ENCODE results near the gene EFL1. TPM values are rescaled to one million over a fixed set of nuclear protein-coding genes. Genes with fewer than 3 reads are reported as not detected.
"Not testable (repeated sequence)": the region's sequence is repeated elsewhere in the genome, so short reads cannot be mapped to it uniquely, and the experiment has no call there.

EFL1 gene
- 25.7 and 30.1 TPM in 2 replicates for total RNA-seq

GRCh38 chr15:82262422-82263026 lies at the start of gene EFL1, which contains the start of gene SAXO2:
Gene EFL1 (minus strand): TSS chr15:82262734. CDS start chr15:82261778, 956 bp downstream.
Gene SAXO2 (plus strand): TSS chr15:82262818. CDS start chr15:82262880, 62 bp downstream.
- peak; percentile 86 for DNase-seq

- not testable (repeated sequence) for DNase-seq
These were observed 48.8 kb upstream of the EFL1 start for GRCh38 chr15:82311321-82311720.

DNA sequence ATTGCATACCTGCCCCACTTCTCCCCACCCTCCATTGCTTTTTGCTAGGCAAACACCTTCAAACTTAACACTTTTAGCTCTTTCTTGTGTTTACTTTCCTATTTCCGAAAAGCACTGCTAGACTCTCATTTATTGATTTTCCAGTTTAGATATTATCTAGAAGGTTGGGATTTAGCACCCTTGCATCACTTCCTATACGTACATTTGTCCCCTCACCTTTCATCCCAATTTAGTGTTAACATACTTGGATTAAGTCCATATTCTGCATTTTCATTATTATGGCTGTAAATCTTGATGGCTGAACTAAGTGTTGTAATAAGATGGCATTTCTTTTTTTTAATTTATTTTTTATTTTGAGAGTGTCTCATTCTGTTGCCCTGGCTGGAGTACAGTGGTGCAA lies 47.3 kb upstream of the EFL1 start:
- DNase-seq = no peak

DNA sequence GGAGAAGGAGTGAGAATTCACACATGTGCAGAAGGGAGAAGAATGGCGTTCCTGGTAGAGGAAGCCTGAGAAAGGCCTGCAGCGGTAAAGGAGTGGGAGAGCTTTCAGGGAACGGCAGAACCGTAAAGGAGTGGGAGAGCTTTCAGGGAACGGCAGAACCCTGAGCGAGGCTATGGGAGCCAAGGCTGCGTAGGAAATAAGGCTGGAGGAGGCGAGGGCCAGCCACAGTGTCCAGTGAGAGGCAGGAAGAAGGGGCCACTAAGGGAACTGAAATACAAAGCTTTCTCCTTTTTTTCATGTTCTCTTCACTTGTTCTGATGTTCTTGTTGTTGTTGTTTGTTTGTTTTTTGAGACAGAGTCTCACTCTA lies 45.2 kb upstream of the EFL1 start:
- no peak for DNase-seq

GRCh38 chr15:82306791-82307713 lies 44.5 kb upstream of the EFL1 start:
- DNase-seq = no peak

GRCh38 chr15:82305621-82306048 lies 43.1 kb upstream of the EFL1 start:
- no peak for DNase-seq

DNA sequence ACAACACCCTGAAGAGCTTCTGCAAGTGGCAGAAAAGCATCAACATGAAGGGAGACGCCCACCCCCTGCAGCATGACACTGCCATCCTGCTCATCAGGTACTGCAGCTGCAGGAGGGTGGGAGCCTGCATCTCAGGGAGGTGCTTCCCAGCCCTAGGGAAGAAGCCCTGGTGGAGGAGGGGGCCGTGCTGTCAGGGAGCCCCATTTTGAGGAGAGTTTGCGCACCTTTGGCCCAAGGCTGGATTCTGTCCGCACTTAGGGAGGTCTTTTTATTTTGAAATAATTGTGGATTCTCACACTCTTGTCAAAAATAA lies 42.2 kb upstream of the EFL1 start:
- no peak for DNase-seq

DNA sequence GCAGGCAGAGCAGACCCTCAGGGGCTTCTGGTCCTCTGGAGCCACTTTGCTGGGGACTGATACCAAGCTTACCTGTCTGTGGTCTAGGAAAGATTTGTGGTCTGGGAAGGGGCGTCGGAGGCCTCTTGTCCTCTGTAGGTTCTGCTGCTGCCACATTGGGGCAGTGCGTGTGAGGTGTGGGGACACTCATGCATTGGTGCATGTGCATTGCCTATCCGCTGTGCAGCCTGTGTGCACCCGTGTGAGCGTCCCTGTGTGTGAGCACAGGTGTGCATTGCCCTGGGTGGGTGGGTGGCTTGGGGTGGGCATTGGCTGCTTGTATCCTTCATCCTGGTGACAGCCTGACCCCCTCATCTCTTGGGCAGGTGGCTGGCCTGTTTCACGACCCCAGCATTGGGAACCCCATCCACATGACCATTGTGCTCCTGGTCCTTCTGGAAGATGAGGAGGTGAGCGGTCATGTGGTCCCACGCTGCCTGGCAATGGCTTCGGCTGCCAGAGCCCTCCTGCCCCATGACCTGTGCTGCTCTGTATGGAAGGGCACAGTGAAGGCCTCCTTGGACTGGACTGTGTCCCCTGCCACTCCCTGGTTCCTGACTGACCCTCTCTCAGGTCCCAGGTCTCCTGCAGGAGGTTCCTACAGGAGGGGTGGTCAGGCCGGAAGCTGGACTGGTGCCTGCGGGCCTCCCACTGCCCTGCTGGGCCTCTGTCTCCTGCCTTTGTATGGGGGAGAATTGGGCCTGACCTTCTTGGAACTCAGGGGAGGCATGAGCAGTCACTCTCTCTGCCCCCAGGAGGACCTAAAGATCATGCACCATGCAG lies 41.6 kb upstream of the EFL1 start:
- no peak for DNase-seq

- DNase-seq = no peak
These were observed 38.9 kb upstream of the EFL1 start for GRCh38 chr15:82301296-82302016.

- no peak for DNase-seq
These were observed 38.3 kb upstream of the EFL1 start for GRCh38 chr15:82300883-82301282.

DNA sequence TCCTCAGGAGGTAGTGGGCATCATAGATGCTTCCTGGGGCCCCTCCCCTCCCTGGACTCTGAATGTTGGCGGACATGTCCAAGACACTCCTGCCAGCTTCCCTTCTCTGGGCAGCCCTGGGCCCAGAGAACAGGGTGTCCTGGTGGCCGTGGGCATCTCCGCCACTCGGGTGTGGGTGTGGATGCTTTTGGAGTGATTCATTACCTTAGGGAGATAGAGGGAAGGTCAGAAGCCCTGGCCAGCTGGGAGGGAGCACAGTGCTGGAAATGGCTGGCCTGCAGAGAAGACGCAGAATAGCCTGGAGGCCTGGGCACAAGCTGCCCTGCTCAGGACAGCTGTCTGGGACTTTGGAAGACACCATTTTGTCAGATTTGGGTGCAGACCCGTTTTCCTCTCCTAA lies 37.8 kb upstream of the EFL1 start:
- DNase-seq = not testable (repeated sequence)

- DNase-seq = not testable (repeated sequence)
These were observed 37.0 kb upstream of the EFL1 start for GRCh38 chr15:82299511-82299914.

DNA sequence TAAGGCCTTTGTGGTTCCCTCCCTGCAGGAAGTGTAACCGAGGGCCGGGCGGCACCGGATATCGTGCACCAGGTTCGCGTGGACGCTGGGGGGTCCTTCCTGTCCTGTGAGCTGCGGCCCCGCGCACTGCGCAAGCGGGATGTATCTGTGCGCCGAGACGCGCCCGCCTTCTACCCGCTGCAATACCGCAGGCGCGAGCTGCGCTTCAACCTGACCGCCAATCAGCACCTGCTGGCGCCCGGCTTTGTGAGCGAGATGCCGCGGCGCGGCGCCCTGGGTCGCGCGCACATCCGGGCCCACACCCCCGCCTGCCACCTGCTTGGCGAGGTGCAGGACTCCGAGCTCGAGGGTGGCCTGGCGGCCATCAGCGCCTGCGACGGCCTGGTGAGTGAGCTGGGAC lies 36.0 kb upstream of the EFL1 start:
- peak; percentile 13 for DNase-seq

GRCh38 chr15:82298032-82298431 lies 35.5 kb upstream of the EFL1 start:
- DNase-seq = no peak

DNA sequence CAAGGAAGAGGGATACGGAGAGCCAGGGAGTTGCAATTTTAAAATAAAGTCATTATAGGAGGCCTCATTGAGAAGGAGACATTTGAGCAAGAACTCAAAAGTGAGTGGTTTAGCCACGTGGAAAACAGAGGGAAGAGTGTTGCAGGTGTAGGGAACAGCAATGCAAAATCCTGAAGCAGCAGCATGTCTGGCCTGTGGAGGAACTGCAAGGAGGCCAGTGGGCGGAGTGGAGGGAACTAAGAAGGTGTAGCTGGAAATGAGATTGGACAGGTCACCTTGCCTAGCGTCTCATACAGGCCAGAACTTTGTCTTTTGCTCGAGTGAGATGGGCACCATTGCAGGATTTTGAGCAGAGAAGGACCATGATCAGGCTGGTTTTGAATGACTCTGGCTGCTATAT lies 35.0 kb upstream of the EFL1 start:
- no peak for DNase-seq

DNA sequence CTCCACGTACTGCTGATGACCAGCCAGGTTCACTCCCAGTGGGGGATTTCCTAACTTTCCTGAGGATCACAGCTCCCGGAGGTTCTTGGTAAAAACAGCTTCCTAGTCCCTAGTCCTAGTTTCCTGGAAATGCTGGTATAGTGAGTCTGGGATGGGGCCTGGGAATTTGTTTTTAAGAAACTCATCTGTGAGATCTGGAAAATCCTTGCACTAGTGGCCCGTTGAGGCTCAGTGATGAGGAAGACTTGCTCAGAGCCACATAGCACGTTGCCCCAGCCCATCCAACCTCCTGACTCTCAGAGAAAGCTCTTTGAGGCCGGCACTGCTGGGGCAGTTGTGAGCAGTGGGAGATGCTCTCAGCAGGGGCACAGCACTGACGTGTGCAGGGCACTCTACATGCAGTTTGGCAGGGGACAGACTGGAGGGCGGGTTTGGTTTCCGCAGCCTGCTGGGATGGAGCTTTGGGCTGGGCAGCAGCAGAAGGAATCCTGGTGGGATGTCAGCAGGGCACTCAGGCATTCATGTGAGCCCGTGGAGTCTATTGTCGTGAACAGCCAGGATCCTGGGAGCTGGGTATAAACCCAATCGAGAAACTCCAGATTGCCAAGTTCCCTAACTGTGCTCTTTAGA lies 31.6 kb upstream of the EFL1 start:
- no peak for DNase-seq

DNA sequence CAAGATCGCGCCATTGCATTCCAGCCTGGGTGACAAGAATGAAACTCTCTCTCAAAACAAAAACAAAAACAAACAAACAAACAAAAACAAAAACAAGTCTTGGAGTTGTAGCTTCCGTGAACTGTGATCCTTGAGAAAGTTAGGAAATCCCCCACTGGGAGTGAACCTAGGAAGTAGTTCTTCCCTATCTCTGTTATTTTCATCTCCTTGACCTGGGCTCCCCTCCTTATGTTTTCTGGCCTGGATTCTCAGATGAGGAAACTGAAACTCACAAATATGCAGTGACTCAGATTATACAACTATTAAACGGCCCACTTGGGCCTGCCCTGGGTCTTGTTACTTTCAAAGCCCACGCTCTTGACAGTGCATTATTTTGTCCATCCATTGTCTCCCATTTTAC lies 29.7 kb upstream of the EFL1 start:
- DNase-seq = no peak

- DNase-seq = not testable (repeated sequence)
These were observed 25.7 kb upstream of the EFL1 start for GRCh38 chr15:82288202-82288601.

GRCh38 chr15:82286475-82286874 lies 23.9 kb upstream of the EFL1 start:
- not testable (repeated sequence) for DNase-seq

DNA sequence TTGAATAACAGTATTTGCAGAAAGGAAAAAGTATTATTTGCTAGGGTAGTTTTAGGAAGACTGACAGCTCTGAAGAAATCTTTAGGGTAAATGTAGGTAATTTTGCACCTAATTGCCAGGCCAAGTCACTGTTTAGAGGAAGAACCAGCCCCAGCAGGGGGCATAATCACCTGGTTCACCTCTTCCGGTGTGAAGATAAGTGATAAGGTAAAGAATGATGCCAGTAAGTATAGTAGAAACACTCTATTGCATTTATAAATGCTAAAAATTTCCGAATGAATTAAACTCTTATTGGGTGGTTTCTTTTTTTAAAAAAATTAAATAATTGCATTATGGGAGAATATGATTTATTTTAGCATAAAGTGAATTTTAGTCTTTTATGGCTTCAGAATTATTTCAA lies 21.8 kb upstream of the EFL1 start:
- DNase-seq = not testable (repeated sequence)

GRCh38 chr15:82282386-82282785 lies 19.9 kb upstream of the EFL1 start:
- not testable (repeated sequence) for DNase-seq

DNA sequence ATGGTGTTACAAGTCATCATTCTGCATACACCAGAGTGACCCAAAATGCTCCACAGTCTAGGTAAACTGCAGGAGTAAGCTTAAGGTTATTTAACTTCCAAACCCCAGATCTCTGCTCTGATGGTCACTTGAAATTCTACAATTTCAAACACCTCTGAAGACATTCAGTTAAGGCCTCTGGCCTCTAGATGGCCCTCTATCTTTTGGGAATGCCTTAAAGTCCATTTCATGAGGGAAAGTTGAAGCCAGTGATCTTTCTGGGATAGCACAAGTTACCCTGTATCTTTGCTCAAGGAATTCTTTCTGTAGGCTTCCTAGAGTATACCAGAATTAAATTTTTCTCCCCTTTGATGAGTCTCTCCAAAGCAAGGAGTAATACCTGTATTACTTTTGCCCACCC lies 18.7 kb upstream of the EFL1 start:
- DNase-seq = not testable (repeated sequence)
